Activated gamma-delta T cell treated with Interleukin-2 at 50 U/mL for 16 hours (primary cell): ENCODE data around the gene SPC24.
"Not testable (repeated sequence)": the region's sequence is repeated elsewhere in the genome, so short reads cannot be mapped to it uniquely, and the experiment has no call there.

ENCODE experiments used
- DNase-seq: peaks from one replicate; pipeline ENCODE4 v3.0.0-alpha.2; 2020

Gene SPC24

GRCh38 chr19:11159598-11160439 lies 4.2 kb upstream of the SPC24 start:
- DNase-seq, result no peak

GRCh38 chr19:11154683-11155047 lies 917 bp downstream of the SPC24 start:
- DNase-seq, result no peak

- no peak for DNase-seq
Observed at GRCh38 chr19:11152318-11153062, 3.1 kb downstream of the SPC24 start.

- DNase-seq, result no peak
Observed at GRCh38 chr19:11151181-11151580, 4.4 kb downstream of the SPC24 start.

- DNase-seq, result no peak
Observed at GRCh38 chr19:11148001-11148400, 7.6 kb downstream of the SPC24 start.

GRCh38 chr19:11145536-11145924 lies 10.1 kb downstream of the SPC24 start:
- no peak for DNase-seq

GRCh38 chr19:11142528-11143171 lies 12.9 kb downstream of the SPC24 start:
- DNase-seq, result no peak

GRCh38 chr19:11141937-11142527 lies 13.6 kb downstream of the SPC24 start:
- no peak for DNase-seq

GRCh38 chr19:11140896-11141295 lies 14.7 kb downstream of the SPC24 start:
- DNase-seq, result no peak

- DNase-seq, result not testable (repeated sequence)
Observed at GRCh38 chr19:11140023-11140538, 15.5 kb downstream of the SPC24 start.

- DNase-seq, result no peak
Observed at GRCh38 chr19:11138601-11139300, 16.8 kb downstream of the SPC24 start.

GRCh38 chr19:11137542-11138384 lies 17.8 kb downstream of the SPC24 start:
- DNase-seq, result peak; percentile 50

GRCh38 chr19:11136400-11137101 lies 19.0 kb downstream of the SPC24 start:
- no peak for DNase-seq

- DNase-seq, result no peak
Observed at GRCh38 chr19:11131471-11131870, 24.1 kb downstream of the SPC24 start.

GRCh38 chr19:11130824-11131455 lies 24.6 kb downstream of the SPC24 start:
- peak; percentile 70 for DNase-seq

- no peak for DNase-seq
Observed at GRCh38 chr19:11127905-11128304, 27.7 kb downstream of the SPC24 start.

GRCh38 chr19:11125994-11126685 lies 29.4 kb downstream of the SPC24 start:
- peak; percentile 80 for DNase-seq

- DNase-seq, result not testable (repeated sequence)
Observed at GRCh38 chr19:11124157-11124556, 31.4 kb downstream of the SPC24 start.

GRCh38 chr19:11123114-11123513 lies 32.5 kb downstream of the SPC24 start:
- no peak for DNase-seq

- DNase-seq, result not testable (repeated sequence)
Observed at GRCh38 chr19:11121963-11122362, 33.6 kb downstream of the SPC24 start.
